Gastrocnemius medialis (tissue), 4 donors: ENCODE data around the gene ARNT2. TPM values are rescaled to one million over a fixed set of nuclear protein-coding genes. Genes with fewer than 3 reads are reported as not detected.
A peak's percentile ranks its signal among the peaks of the same experiment; 100 is the strongest.
"Not testable (repeated sequence)": the region's sequence is repeated elsewhere in the genome, so short reads cannot be mapped to it uniquely, and the experiment has no call there.

Source experiments
- ATAC-seq, 2 donors: fragments of 150-250 bp; one replicate each; pipeline ENCODE4 v1.9.1; 2016
- DNase-seq, 2 donors: peaks; one replicate each; pipeline ENCODE4 v3.0.0-alpha.2; 2019
- H3K27ac ChIP-seq, 4 donors: fragments of 200-600 bp; sonication (generic); 1 replicate in 1 of 4; 2 replicates in 3 of 4; pipeline ENCODE4 v1.5.1; 2016 to 2018; ENCODE audit warnings: mild to moderate bottlenecking in 2 of 4, moderate library complexity in 1 of 4
- H3K27me3 ChIP-seq, 3 donors: fragments of 200-600 bp; sonication (generic) in 2 of 3; 1 replicate in 1 of 3; 2 replicates in 2 of 3; pipeline versions ENCODE4 v1.5.1 to v1.6.0; 2016 to 2019; ENCODE audit warnings: mild to moderate bottlenecking in 1 of 3, moderate library complexity in 1 of 3
- H3K36me3 ChIP-seq, 2 donors: fragments of 200-600 bp; sonication (generic) in 1 of 2; one replicate each; pipeline ENCODE4 v1.5.1; 2017 to 2018
- H3K4me1 ChIP-seq, 2 donors: fragments of 200-600 bp; sonication (generic) in 1 of 2; one replicate each; pipeline ENCODE4 v1.5.1; 2016 to 2017; ENCODE audit warnings: mild to moderate bottlenecking in 2 of 2
- H3K4me3 ChIP-seq, 4 donors: fragments of 200-600 bp; sonication (generic) in 3 of 4; 1 replicate in 1 of 4; 2 replicates in 3 of 4; pipeline ENCODE4 v1.5.1; 2016 to 2019; ENCODE audit warnings: mild to moderate bottlenecking in 2 of 4
- H3K9me3 ChIP-seq, 3 donors: fragments of 200-600 bp; sonication (generic) in 2 of 3; 1 replicate in 1 of 3; 2 replicates in 2 of 3; pipeline ENCODE4 v1.5.1; 2016 to 2019
- CTCF ChIP-seq, 5 experiments: fragments of 450-650 bp in 3 of 5; fragments of 200-600 bp in 2 of 5; sonication (generic) in 2 of 5; IDR thresholded peaks in 4 of 5; conservative IDR thresholded peaks in 1 of 5; 1 replicate in 4 of 5; 2 replicates in 1 of 5; pipeline ENCODE4 v1.5.1; 2016 to 2019; ENCODE audit warnings: antibody characterized with exemption in 5 of 5, mild to moderate bottlenecking in 3 of 5, moderate library complexity in 3 of 5
- POLR2A ChIP-seq, 2 donors: fragments of 450-650 bp; IDR thresholded peaks; one replicate each; pipeline ENCODE4 v1.6.1; 2017; ENCODE audit warnings: antibody characterized with exemption in 2 of 2, mild to moderate bottlenecking in 2 of 2, moderate library complexity in 2 of 2
- in situ Hi-C, 4 donors: fragments of 200-750 bp; cut with MboI; loops; one replicate each; pipeline versions ENCODE4 v1.15.0 to v1.8.0; 2017; ENCODE audit warnings: low sequenced_read_pairs in 4 of 4
- intact Hi-C: fragments of 100-400 bp; cut with DNase I; formaldehyde crosslinking; loops from one replicate; pipeline ENCODE4 v1.15.1; 2023; ENCODE audit warnings: low total_unique reads
- total RNA-seq, 4 donors: library from RNA; depleted of rRNA; stranded (reverse); fragments of >200 nt; gene quantifications; one replicate each; pipeline versions ENCODE4 v1.1.0 to v1.2.3, GENCODE V29; 2016

The ARNT2 gene
- total RNA-seq, 4 donors from 2014 or later = 4.1 to 23.5 (median 6.6) TPM

GRCh38 chr15:80382285-80382684 is 21.9 kb upstream of the ARNT2 start:
- no peaks in the 10 kb centered on the region for H3K27me3 ChIP-seq
- TF ChIP-seq POLR2A (IDR thresholded peaks at IDR 0.05) (no peak), CTCF (IDR thresholded peaks at IDR 0.05 in 4 of 5, conservative IDR thresholded peaks at IDR 0.05 in 1 of 5) (no peak)
- ATAC-seq = no peak
- H3K4me1 ChIP-seq = peaks cover 5 to 14% of the 10 kb centered on the region in 2 donors
- H3K36me3 ChIP-seq = no peaks in the 10 kb centered on the region
- no peak overlapping the region for H3K4me3 ChIP-seq
- intact Hi-C loops = no loop called here
- H3K9me3 ChIP-seq = no peaks in the 10 kb centered on the region
- H3K27ac ChIP-seq = no peak overlapping the region
- no peak for DNase-seq
- in situ Hi-C loops = no loop called here

- no peak overlapping the region for H3K27ac ChIP-seq
- no peaks in the 10 kb centered on the region for H3K36me3 ChIP-seq
- peak in 1 of 2 donors; percentile 72 for ATAC-seq
- H3K9me3 ChIP-seq = no peaks in the 10 kb centered on the region
- no peak for DNase-seq
- peaks cover 0 to 6% of the 10 kb centered on the region in 2 donors for H3K4me1 ChIP-seq
- in situ Hi-C loops = no loop called here
- intact Hi-C loops = no loop called here
- H3K4me3 ChIP-seq = no peak overlapping the region
- no peaks in the 10 kb centered on the region for H3K27me3 ChIP-seq
- TF ChIP-seq POLR2A (IDR thresholded peaks at IDR 0.05) (no peak), CTCF (IDR thresholded peaks at IDR 0.05 in 4 of 5, conservative IDR thresholded peaks at IDR 0.05 in 1 of 5) (no peak)
Observed at GRCh38 chr15:80384432-80384831, 19.8 kb upstream of the ARNT2 start.

- no peaks in the 10 kb centered on the region for H3K27me3 ChIP-seq
- no peak for DNase-seq
- ATAC-seq = no peak
- H3K36me3 ChIP-seq = no peaks in the 10 kb centered on the region
- no peaks in the 10 kb centered on the region for H3K9me3 ChIP-seq
- intact Hi-C loops (no loop called here), in situ Hi-C loops (no loop called here)
- H3K27ac ChIP-seq = no peak overlapping the region
- H3K4me1 ChIP-seq = peaks cover 0 to 6% of the 10 kb centered on the region in 2 donors
- no peak overlapping the region for H3K4me3 ChIP-seq
- TF ChIP-seq CTCF (IDR thresholded peaks at IDR 0.05 in 4 of 5, conservative IDR thresholded peaks at IDR 0.05 in 1 of 5) = no peak
- no peak for TF ChIP-seq POLR2A (IDR thresholded peaks at IDR 0.05)
Observed at GRCh38 chr15:80386151-80386550, 18.0 kb upstream of the ARNT2 start.

- H3K4me3 ChIP-seq = no peak overlapping the region
- H3K27me3 ChIP-seq = no peaks in the 10 kb centered on the region
- no peaks in the 10 kb centered on the region for H3K9me3 ChIP-seq
- TF ChIP-seq CTCF (IDR thresholded peaks at IDR 0.05 in 4 of 5, conservative IDR thresholded peaks at IDR 0.05 in 1 of 5) = no peak
- no peak for TF ChIP-seq POLR2A (IDR thresholded peaks at IDR 0.05)
- no peak overlapping the region for H3K27ac ChIP-seq
- no peaks in the 10 kb centered on the region for H3K36me3 ChIP-seq
- intact Hi-C loops = no loop called here
- DNase-seq = no peak
- in situ Hi-C loops = no loop called here
- no peak for ATAC-seq
- peaks cover 0 to 6% of the 10 kb centered on the region in 2 donors for H3K4me1 ChIP-seq
Observed at GRCh38 chr15:80388326-80388725, 15.9 kb upstream of the ARNT2 start.

- no peak for TF ChIP-seq CTCF (IDR thresholded peaks at IDR 0.05 in 4 of 5, conservative IDR thresholded peaks at IDR 0.05 in 1 of 5)
- no peak for TF ChIP-seq POLR2A (IDR thresholded peaks at IDR 0.05)
- DNase-seq (no peak), ATAC-seq (no peak)
- in situ Hi-C loops (no loop called here), intact Hi-C loops (no loop called here)
- peaks cover 5 to 12% of the 10 kb centered on the region in 2 donors for H3K4me1 ChIP-seq
- no peak overlapping the region for H3K27ac ChIP-seq
- no peaks in the 10 kb centered on the region for H3K27me3 ChIP-seq
- H3K4me3 ChIP-seq = no peak overlapping the region
- H3K36me3 ChIP-seq = no peaks in the 10 kb centered on the region
- no peaks in the 10 kb centered on the region for H3K9me3 ChIP-seq
Observed at GRCh38 chr15:80389370-80389769, 14.8 kb upstream of the ARNT2 start.

GRCh38 chr15:80390942-80391341 is 13.2 kb upstream of the ARNT2 start:
- H3K36me3 ChIP-seq, DNase-seq, H3K4me3 ChIP-seq, ATAC-seq, H3K27me3 ChIP-seq, H3K9me3 ChIP-seq, H3K27ac ChIP-seq, intact Hi-C loops, in situ Hi-C loops: not testable (repeated sequence)
- H3K4me1 ChIP-seq = peaks cover 5 to 10% of the 10 kb centered on the region in 2 donors
